Aorta (tissue), 5 donors: ENCODE measurements around the gene HPSE2. TPM values are rescaled to one million over a fixed set of nuclear protein-coding genes. Genes with fewer than 3 reads are reported as not detected.

Source experiments
- ATAC-seq: fragments of 200-7000 bp; cut with Tn5 transposase; one replicate; pipeline ENCODE4 v1.9.1; 2022; ENCODE audit warnings: moderate library complexity; ENCODE audit not compliant: low FRiP score
- DNase-seq, 2 donors: peaks; one replicate each; pipeline ENCODE4 v3.0.0-alpha.2; 2020
- H3K27ac ChIP-seq, 2 donors: one replicate each; pipeline ENCODE4 v1.5.1; 2013; ENCODE audit warnings: low read length in 2 of 2, mild to moderate bottlenecking in 2 of 2, moderate library complexity in 2 of 2, control low read depth in 1 of 2, inconsistent platforms in 1 of 2, low read depth in 1 of 2
- H3K27me3 ChIP-seq, 2 donors: one replicate each; pipeline ENCODE4 v1.6.1; 2013; ENCODE audit warnings: control low read depth in 1 of 2, low read length in 1 of 2, mild to moderate bottlenecking in 1 of 2, moderate library complexity in 1 of 2; ENCODE audit not compliant: insufficient read depth in 2 of 2, control insufficient read depth in 1 of 2
- H3K36me3 ChIP-seq, 2 donors: one replicate each; pipeline ENCODE4 v1.6.1; 2013; ENCODE audit warnings: control low read depth in 1 of 2, low read length in 1 of 2, mild to moderate bottlenecking in 1 of 2; ENCODE audit not compliant: insufficient read depth in 2 of 2, control insufficient read depth in 1 of 2
- H3K4me1 ChIP-seq, 2 donors: one replicate each; pipeline ENCODE4 v1.6.1; 2013; ENCODE audit warnings: low read length in 2 of 2, control low read depth in 1 of 2, mild to moderate bottlenecking in 1 of 2, moderate library complexity in 1 of 2; ENCODE audit not compliant: insufficient read depth in 2 of 2, control insufficient read depth in 1 of 2
- H3K4me3 ChIP-seq, 2 donors: one replicate each; pipeline ENCODE4 v1.5.1; 2013; ENCODE audit warnings: low read length in 2 of 2, control low read depth in 1 of 2, mild to moderate bottlenecking in 1 of 2
- H3K9me3 ChIP-seq: one replicate; pipeline ENCODE4 v1.6.1; 2013; ENCODE audit warnings: mild to moderate bottlenecking, low read length; ENCODE audit not compliant: control insufficient read depth
- whole genome bisulfite sequencing, 2 donors: extraction: QIAGEN DNeasy Blood & Tissue Kit; methylation state at CpG; one replicate each; pipeline ENCODE4 v1.1.7; 2013; 5-methylcytosine and 5-hydroxymethylcytosine counted together
- intact Hi-C, 2 donors: fragments of 100-400 bp; cut with DNase I; formaldehyde crosslinking; loops; one replicate each; pipeline versions ENCODE4 v1.14.2 to v1.15.0; 2022
- polyA plus RNA-seq, 2 donors: library from polyadenylated mRNA; stranded (reverse); fragments of 200-250 nt; gene quantifications; one replicate each; pipeline ENCODE4 v1.2.3, GENCODE V29; 2013
- total RNA-seq, 2 donors: library from RNA; stranded (reverse); fragmentation: NEBNext Ultra II Directional; extraction: Animal tissue kit (Norgen Biotek cat#: 25700); gene quantifications; one replicate each; pipeline ENCODE4 v1.2.1, GENCODE V29; 2021
- donor health status: healthy with polysubstance abuse.
- donor health status: Bipolar disorder and iron deficiency.
- donor health status: DM: no; HTN: no; CAD: no.
- donor health status: DM: no; HTN: no; CAD: no.
- donor health status: DM: yes; HTN: yes; CAD: no.

The HPSE2 gene
- total and polyA plus RNA-seq, 4 donors: 1.2 to 22.0 (median 4.8) TPM

DNA sequence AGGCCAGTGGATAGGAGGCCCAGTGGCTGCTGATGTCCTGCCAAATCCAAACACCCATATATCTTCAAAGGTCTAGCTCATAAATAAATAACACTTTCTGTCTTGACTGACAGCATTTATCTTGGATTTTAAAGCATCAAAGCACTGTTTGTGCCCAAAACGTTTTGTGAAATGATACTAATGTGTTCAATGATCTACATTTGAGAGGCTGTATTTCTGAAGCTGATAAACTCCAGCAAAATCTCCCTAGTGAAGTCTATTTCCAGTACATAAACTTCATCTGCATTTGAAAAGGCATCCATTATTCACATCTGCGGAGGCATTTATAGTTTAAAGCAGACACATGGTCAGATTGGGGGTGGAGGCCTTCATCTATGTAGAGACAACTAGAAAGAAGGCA is 276.3 kb downstream of the HPSE2 start:
- Histone ChIP-seq H3K9me3 (no peaks in the 10 kb centered on the region), H3K36me3 (no peaks in the 10 kb centered on the region), H3K27me3 (no peaks in the 10 kb centered on the region), H3K4me1 (peaks cover 3 to 5% of the 10 kb centered on the region in 2 donors), H3K4me3 (no peak overlapping the region), H3K27ac (no peak overlapping the region)
- ATAC-seq: no peak
- WGBS, 2 donors: 34 to 46% methylated on average over 2 of the region's 2 CpGs
- DNase-seq: no peak
- intact Hi-C loops: no loop called here

DNA sequence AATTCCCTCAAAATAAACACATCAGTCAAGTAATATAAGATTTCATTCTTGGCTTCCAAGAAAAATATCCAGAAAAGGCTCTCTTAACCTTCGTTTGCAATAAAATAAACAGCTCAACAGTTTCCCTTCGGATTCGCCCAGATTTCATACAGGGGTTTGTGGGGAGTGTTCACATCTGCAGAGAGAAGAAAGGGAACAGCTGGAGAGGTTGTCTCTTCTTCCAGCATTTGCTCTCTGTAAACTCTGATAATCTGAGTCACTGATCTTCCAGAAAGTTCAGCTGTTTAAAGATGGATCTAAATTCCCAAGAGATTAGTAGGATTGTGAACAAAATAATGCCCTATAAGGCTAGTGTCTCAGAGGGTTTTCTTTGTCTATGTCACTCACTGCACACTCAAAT is 277.9 kb downstream of the HPSE2 start:
- H3K9me3 ChIP-seq: no peaks in the 10 kb centered on the region
- no peaks in the 10 kb centered on the region for H3K27me3 ChIP-seq
- ATAC-seq: no peak
- DNase-seq: no peak
- H3K36me3 ChIP-seq: no peaks in the 10 kb centered on the region
- intact Hi-C loops: no loop called here
- H3K4me1 ChIP-seq: peaks cover 3 to 5% of the 10 kb centered on the region in 2 donors
- no peak overlapping the region for H3K27ac ChIP-seq
- no peak overlapping the region for H3K4me3 ChIP-seq
- WGBS, 2 donors: 4 to 9% methylated on average over 3 of the region's 3 CpGs

DNA sequence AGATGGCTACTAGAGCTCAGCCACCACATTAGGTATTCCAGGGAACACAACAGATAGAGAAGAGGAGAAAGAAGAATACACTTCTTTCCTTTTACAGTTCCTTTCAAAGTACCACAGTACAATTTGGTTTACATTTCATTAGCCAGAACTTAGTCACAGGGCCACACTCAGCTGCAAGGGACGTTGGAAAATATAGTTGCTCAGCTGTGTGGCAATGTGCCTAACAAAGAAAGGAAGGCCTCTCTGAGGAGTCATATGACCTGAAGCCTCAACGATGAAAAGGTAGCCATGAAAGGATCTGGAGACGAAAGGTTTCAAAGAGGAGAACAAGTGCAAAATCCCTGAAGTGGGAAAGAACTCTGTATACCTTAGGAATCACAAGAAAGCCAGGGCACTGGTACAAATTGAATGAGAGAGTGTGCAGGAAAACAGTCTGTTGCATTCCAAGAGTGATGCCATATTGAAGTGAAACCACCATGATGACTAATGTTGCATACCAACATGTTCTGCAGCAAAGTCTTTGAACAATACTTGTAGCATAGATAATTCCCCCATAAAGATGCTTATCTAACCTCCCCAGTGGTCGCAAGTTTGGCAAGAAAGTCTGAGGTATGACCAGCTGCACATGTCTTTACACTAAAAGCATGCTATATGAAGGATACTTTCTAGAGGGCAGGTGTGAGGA is 278.9 kb downstream of the HPSE2 start:
- Histone ChIP-seq H3K36me3 (no peaks in the 10 kb centered on the region), H3K27me3 (no peaks in the 10 kb centered on the region), H3K4me3 (no peak overlapping the region), H3K27ac (peak overlapping the region in 1 of 2 donors; percentile 33), H3K9me3 (no peaks in the 10 kb centered on the region), H3K4me1 (peaks cover 3 to 5% of the 10 kb centered on the region in 2 donors)
- 65 to 73% methylated on average over 4 of the region's 4 CpGs for WGBS, 2 donors
- intact Hi-C loops: no loop called here
- DNase-seq (no peak), ATAC-seq (no peak)

DNA sequence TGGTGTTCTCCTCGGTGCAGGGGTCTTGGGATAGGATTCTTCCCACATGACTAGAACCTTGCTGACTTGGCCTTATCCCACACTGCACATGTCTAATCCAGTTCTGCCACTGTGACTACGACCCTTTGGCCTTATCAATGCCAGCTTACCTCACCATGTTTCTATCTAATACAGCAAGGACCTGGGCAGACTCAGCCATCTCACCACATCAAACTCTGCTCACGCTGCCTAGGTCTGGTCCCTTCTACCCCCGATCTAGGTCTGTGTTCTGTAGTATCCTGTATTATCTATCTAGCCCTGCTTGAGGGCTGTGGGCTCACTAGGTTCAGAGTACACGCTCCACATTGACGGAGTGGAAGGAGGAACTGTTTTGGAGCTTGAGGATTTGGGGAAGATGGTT is 282.4 kb downstream of the HPSE2 start:
- Histone ChIP-seq H3K36me3 (no peaks in the 10 kb centered on the region), H3K27me3 (no peaks in the 10 kb centered on the region), H3K4me3 (no peak overlapping the region), H3K27ac (no peak overlapping the region), H3K4me1 (peaks cover 5% of the 10 kb centered on the region in 2 donors), H3K9me3 (no peaks in the 10 kb centered on the region)
- ATAC-seq (no peak), DNase-seq (no peak)
- intact Hi-C loops: no loop called here
- 92 to 96% methylated on average over 6 of the region's 6 CpGs for WGBS, 2 donors

DNA sequence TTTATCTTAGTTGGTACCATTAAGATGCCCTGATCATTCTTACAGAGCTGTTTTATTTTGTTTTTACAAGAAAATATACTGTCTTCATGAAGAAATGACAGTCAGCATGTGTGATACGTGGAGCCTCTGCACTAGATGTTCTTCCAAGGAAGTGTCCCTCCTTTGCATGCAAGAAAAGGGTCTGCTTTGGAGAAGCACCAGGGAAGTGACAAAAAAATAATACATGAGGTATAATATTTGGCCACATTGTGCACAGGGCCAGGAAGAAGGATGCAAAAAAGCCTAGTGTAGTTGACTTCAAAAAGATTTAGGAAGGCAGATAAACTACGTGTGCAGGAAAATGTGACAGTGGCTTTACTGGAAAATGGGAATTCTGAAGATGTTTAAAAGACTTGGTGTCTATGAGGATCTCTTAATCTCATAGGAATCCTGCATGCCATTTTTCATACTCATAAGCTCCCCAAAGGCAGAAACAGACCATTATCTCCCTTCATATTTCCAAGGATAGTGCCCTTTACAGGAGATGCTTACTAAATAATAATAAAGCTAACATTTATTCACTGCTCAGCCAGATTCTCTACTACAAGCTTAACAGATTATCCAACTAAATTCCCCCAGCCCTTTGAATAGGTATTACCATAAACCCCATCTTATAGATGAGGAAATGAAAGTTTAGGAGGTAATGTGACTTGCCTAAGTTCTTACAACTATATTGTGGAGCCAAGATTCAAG is 284.2 kb downstream of the HPSE2 start:
- H3K36me3 ChIP-seq: no peaks in the 10 kb centered on the region
- intact Hi-C loops: no loop called here
- ATAC-seq: no peak
- no peak overlapping the region for H3K27ac ChIP-seq
- H3K4me3 ChIP-seq: no peak overlapping the region
- H3K9me3 ChIP-seq: peaks cover 1% of the 10 kb centered on the region
- no peaks in the 10 kb centered on the region for H3K27me3 ChIP-seq
- WGBS, 2 donors: 55 to 61% methylated on average over 2 of the region's 2 CpGs
- no peak for DNase-seq
- H3K4me1 ChIP-seq: peaks cover 0 to 5% of the 10 kb centered on the region in 2 donors

DNA sequence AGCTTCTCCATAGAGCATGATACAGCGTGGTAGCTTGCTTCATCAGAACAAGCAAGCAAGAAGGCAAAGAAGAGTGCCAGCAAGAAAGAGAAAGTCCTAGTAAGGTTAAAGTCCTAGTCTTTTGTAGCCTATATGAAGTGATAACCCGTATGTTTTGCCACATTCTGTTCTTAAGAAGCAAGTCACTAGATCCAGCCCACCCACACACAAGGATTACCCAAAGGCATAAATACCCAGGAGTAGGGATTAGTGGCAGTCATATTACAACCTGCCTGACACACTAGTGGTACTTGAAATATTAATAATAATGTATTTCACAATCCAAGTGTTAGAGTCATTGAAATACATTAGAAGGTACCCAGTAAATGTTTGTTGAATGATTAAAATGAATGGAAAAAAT is 285.5 kb downstream of the HPSE2 start:
- peaks cover 0 to 5% of the 10 kb centered on the region in 2 donors for H3K4me1 ChIP-seq
- DNase-seq (no peak), ATAC-seq (no peak)
- 87 to 91% methylated on average over 2 of the region's 2 CpGs for WGBS, 2 donors
- no peaks in the 10 kb centered on the region for H3K27me3 ChIP-seq
- no peak overlapping the region for H3K4me3 ChIP-seq
- intact Hi-C loops: no loop called here
- no peak overlapping the region for H3K27ac ChIP-seq
- peaks cover 1% of the 10 kb centered on the region for H3K9me3 ChIP-seq
- no peaks in the 10 kb centered on the region for H3K36me3 ChIP-seq

DNA sequence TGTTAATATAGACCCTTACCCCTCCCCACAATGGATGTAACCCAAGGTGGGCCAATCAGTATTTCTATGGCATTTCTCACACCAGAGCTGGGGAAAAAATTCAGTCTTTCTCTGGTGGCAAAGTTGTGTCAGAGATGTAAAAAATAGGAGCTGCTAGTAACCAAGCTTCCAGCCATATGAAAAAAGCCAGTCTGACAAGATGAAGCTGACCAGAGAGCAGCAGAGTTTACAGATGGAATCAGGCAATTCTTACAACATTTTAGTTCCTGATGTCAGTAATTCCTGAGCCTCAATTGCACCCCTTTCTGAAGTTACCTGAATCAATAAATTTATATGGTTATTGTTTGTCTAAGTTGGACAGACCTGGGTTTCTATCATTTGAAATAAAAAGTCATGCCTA is 286.3 kb downstream of the HPSE2 start:
- no peaks in the 10 kb centered on the region for H3K27me3 ChIP-seq
- intact Hi-C loops: no loop called here
- no peak for DNase-seq

DNA sequence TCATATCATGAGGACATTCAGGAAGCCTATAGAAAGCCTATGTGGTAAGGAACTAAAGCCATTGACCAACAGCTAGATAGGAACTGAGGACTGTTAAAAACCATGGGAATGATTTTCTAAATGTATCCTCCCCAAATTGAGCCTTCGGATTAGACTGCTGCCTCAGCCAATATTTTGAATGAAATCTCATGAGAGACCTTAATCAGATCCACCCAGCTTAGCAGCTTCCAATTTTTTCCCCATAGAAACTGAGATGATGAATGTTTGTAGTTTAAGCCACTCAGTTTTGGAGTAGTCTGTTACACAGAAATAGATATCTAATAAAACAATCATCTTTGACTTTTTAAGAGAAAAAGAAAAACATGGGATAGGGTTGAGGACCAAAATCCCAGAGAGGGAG is 292.0 kb downstream of the HPSE2 start:
- no peak overlapping the region for H3K4me3 ChIP-seq
- DNase-seq (no peak), ATAC-seq (no peak)
- no peaks in the 10 kb centered on the region for H3K4me1 ChIP-seq
- intact Hi-C loops: no loop called here
- H3K27me3 ChIP-seq: no peaks in the 10 kb centered on the region
- no peaks in the 10 kb centered on the region for H3K36me3 ChIP-seq
- H3K9me3 ChIP-seq: peaks cover 1% of the 10 kb centered on the region
- WGBS, 2 donors: 67 to 77% methylated on average over 1 of the region's 1 CpG
- no peak overlapping the region for H3K27ac ChIP-seq

More for the DNA sequence above, 286.3 kb downstream of the HPSE2 start:
- ATAC-seq: no peak
- H3K4me1 ChIP-seq: peaks cover 0 to 5% of the 10 kb centered on the region in 2 donors
- H3K27ac ChIP-seq: no peak overlapping the region
- H3K9me3 ChIP-seq: peaks cover 1% of the 10 kb centered on the region
- no peak overlapping the region for H3K4me3 ChIP-seq
- no peaks in the 10 kb centered on the region for H3K36me3 ChIP-seq

DNA sequence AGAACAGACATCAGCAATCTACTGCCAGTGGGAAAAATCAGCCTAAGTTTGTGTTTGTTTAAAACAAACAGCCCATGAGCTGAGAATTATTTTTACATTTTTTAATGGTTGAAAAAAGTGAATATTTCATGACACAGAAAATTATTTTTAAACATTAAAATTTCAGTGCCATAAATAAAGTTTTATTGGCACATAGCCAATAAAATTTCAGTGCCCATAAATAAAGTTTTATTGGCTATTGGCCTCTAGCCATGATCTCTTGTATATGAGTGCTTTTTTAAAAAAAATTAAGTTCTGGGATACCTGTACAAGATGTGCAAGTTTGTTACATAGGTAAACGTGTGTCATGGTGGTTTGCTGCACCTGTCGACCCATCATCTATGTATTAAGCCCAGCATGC is 305.9 kb downstream of the HPSE2 start:
- no peak overlapping the region for H3K4me3 ChIP-seq
- no peaks in the 10 kb centered on the region for H3K27me3 ChIP-seq
- 92 to 95% methylated on average over 2 of the region's 2 CpGs for WGBS, 2 donors
- H3K4me1 ChIP-seq: peaks cover 0 to 2% of the 10 kb centered on the region in 2 donors
- H3K27ac ChIP-seq: peak overlapping the region in 1 of 2 donors; percentile 28
- intact Hi-C loops: no loop called here
- H3K9me3 ChIP-seq: no peaks in the 10 kb centered on the region
- ATAC-seq: no peak
- DNase-seq: no peak
- no peaks in the 10 kb centered on the region for H3K36me3 ChIP-seq
